HEK293 (cell line): ENCODE results near the gene TTF2.

ENCODE experiments used
- CTCF ChIA-PET: fragments of 350-600 bp; formaldehyde crosslinking; extraction: SDS; loops from one replicate; lab custom pipeline; 2021; ENCODE audit warnings: antibody characterized with exemption; lab: Yijun Ruan, JAX
- POLR2A ChIA-PET: fragments of 300-600 bp; formaldehyde crosslinking; extraction: SDS; loops from one replicate; lab custom pipeline; 2020; ENCODE audit warnings: antibody characterized with exemption, inconsistent platforms; lab: Yijun Ruan, JAX
- H3K27ac ChIP-seq: fragments of 200-500 bp; sonication (Bioruptor generic); 2 replicates; pipeline ENCODE4 v1.5.1; 2014; ENCODE audit warnings: low read depth, low read length, control low read depth, inconsistent platforms; ENCODE audit errors: extremely low read depth
- H3K36me3 ChIP-seq, 2 experiments: fragments of 200-500 bp in 1 of 2; sonication (Bioruptor generic) in 1 of 2; 1 replicate in 1 of 2; 2 replicates in 1 of 2; pipeline ENCODE4 v1.5.1; 2014 to 2017; ENCODE audit warnings: inconsistent platforms in 2 of 2, low read length in 2 of 2; ENCODE audit not compliant: control insufficient read depth in 2 of 2, insufficient read depth in 1 of 2
- H3K4me1 ChIP-seq: fragments of 200-500 bp; sonication (Bioruptor generic); 2 replicates; pipeline ENCODE4 v1.5.1; 2014; ENCODE audit warnings: mild to moderate bottlenecking, low read length, inconsistent platforms; ENCODE audit not compliant: control insufficient read depth, insufficient read depth
- H3K4me3 ChIP-seq: 2 replicates; pipeline ENCODE4 v1.5.1; 2011; ENCODE audit warnings: low read depth, mild to moderate bottlenecking, control low read depth, low read length, moderate library complexity
- H3K9me3 ChIP-seq: fragments of 200-500 bp; sonication (Bioruptor generic); 2 replicates; pipeline ENCODE4 v1.5.1; 2014; ENCODE audit warnings: low read depth, low read length, inconsistent platforms; ENCODE audit not compliant: control insufficient read depth, insufficient read depth
- GLIS1 ChIP-seq: fragments of 450-650 bp; formaldehyde crosslinking; IDR thresholded peaks from 2 replicates; pipeline ENCODE4 v1.5.1; 2016; ENCODE audit warnings: missing biosample characterization, missing genetic modification characterization
- KLF1 ChIP-seq: fragments of 450-650 bp; formaldehyde crosslinking; IDR thresholded peaks from 2 replicates; pipeline ENCODE4 v1.5.1; 2016; ENCODE audit warnings: missing biosample characterization, missing genetic modification characterization
- KLF16 ChIP-seq: fragments of 450-650 bp; formaldehyde crosslinking; IDR thresholded peaks from 2 replicates; pipeline ENCODE4 v1.5.1; 2017; ENCODE audit warnings: missing biosample characterization, missing genetic modification characterization
- MZF1 ChIP-seq: fragments of 450-650 bp; formaldehyde crosslinking; IDR thresholded peaks from 2 replicates; pipeline ENCODE4 v1.5.1; 2017; ENCODE audit warnings: missing biosample characterization, missing genetic modification characterization, borderline replicate concordance
- SETDB1 ChIP-seq: IDR thresholded peaks from one replicate; pipeline ENCODE4 v1.6.1; 2017; ENCODE audit warnings: mild to moderate bottlenecking, low read length, moderate library complexity, mixed read lengths; ENCODE audit not compliant: insufficient read length
- ZBTB17 ChIP-seq: fragments of 450-650 bp; formaldehyde crosslinking; IDR thresholded peaks from 2 replicates; pipeline ENCODE4 v1.5.1; 2016; ENCODE audit warnings: missing biosample characterization, missing genetic modification characterization
- ZNF112 ChIP-seq: fragments of 450-650 bp; formaldehyde crosslinking; IDR thresholded peaks from 2 replicates; pipeline ENCODE4 v1.5.0; 2017; ENCODE audit warnings: missing biosample characterization, missing genetic modification characterization
- ZNF121 ChIP-seq: fragments of 450-650 bp; formaldehyde crosslinking; IDR thresholded peaks from 2 replicates; pipeline ENCODE4 v1.5.1; 2016; ENCODE audit warnings: missing biosample characterization, missing genetic modification characterization
- ZNF175 ChIP-seq: fragments of 450-650 bp; formaldehyde crosslinking; IDR thresholded peaks from 2 replicates; pipeline ENCODE4 v1.5.1; 2016; ENCODE audit warnings: missing biosample characterization, missing genetic modification characterization
- ZNF184 ChIP-seq: fragments of 450-650 bp; IDR thresholded peaks from 2 replicates; pipeline ENCODE4 v1.5.1; 2018; ENCODE audit warnings: missing biosample characterization, mild to moderate bottlenecking, missing genetic modification characterization
- ZNF202 ChIP-seq: fragments of 450-650 bp; formaldehyde crosslinking; IDR thresholded peaks from 2 replicates; pipeline ENCODE4 v1.5.1; 2016; ENCODE audit warnings: missing biosample characterization, missing genetic modification characterization, borderline replicate concordance
- ZNF311 ChIP-seq: fragments of 450-650 bp; formaldehyde crosslinking; IDR thresholded peaks from 2 replicates; pipeline ENCODE4 v1.5.1; 2017; ENCODE audit warnings: missing biosample characterization, missing genetic modification characterization, borderline replicate concordance
- ZNF335 ChIP-seq: fragments of 450-650 bp; formaldehyde crosslinking; conservative IDR thresholded peaks from 2 replicates; pipeline ENCODE4 v1.5.1; 2016; ENCODE audit warnings: missing biosample characterization, missing genetic modification characterization
- ZNF366 ChIP-seq: fragments of 450-650 bp; formaldehyde crosslinking; conservative IDR thresholded peaks from 2 replicates; pipeline ENCODE4 v1.5.1; 2016; ENCODE audit warnings: missing biosample characterization, missing genetic modification characterization
- ZNF394 ChIP-seq: fragments of 450-650 bp; formaldehyde crosslinking; IDR thresholded peaks from 2 replicates; pipeline ENCODE4 v1.5.1; 2016; ENCODE audit warnings: missing biosample characterization, missing genetic modification characterization, mild to moderate bottlenecking, moderate library complexity, borderline replicate concordance
- ZNF48 ChIP-seq: fragments of 450-650 bp; formaldehyde crosslinking; IDR thresholded peaks from 2 replicates; pipeline ENCODE4 v1.5.1; 2016; ENCODE audit warnings: missing biosample characterization, missing genetic modification characterization
- ZNF514 ChIP-seq: fragments of 450-650 bp; formaldehyde crosslinking; IDR thresholded peaks from 2 replicates; pipeline ENCODE4 v1.5.1; 2016; ENCODE audit warnings: missing biosample characterization, missing genetic modification characterization
- ZNF521 ChIP-seq: fragments of 450-650 bp; formaldehyde crosslinking; IDR thresholded peaks from 2 replicates; pipeline ENCODE4 v1.5.1; 2017; ENCODE audit warnings: missing biosample characterization, mild to moderate bottlenecking, missing genetic modification characterization
- ZNF549 ChIP-seq: fragments of 450-650 bp; IDR thresholded peaks from 2 replicates; pipeline ENCODE4 v1.5.1; 2018; ENCODE audit warnings: missing biosample characterization, missing genetic modification characterization, mild to moderate bottlenecking, inconsistent platforms, moderate library complexity
- ZNF555 ChIP-seq: fragments of 450-650 bp; formaldehyde crosslinking; conservative IDR thresholded peaks from 2 replicates; pipeline ENCODE4 v1.5.1; 2017; ENCODE audit warnings: missing biosample characterization, mild to moderate bottlenecking, missing genetic modification characterization, inconsistent platforms
- ZNF596 ChIP-seq: fragments of 450-650 bp; IDR thresholded peaks from 2 replicates; pipeline ENCODE4 v1.5.0; 2018; ENCODE audit warnings: missing biosample characterization, mild to moderate bottlenecking, missing genetic modification characterization, moderate library complexity
- ZNF600 ChIP-seq: fragments of 450-650 bp; formaldehyde crosslinking; IDR thresholded peaks from 2 replicates; pipeline ENCODE4 v1.5.1; 2016; ENCODE audit warnings: missing biosample characterization, missing genetic modification characterization
- ZNF747 ChIP-seq: fragments of 450-650 bp; formaldehyde crosslinking; IDR thresholded peaks from 2 replicates; pipeline ENCODE4 v1.5.1; 2016; ENCODE audit warnings: missing biosample characterization, missing genetic modification characterization
- ZNF776 ChIP-seq: fragments of 450-650 bp; formaldehyde crosslinking; IDR thresholded peaks from 2 replicates; pipeline ENCODE4 v1.5.0; 2017; ENCODE audit warnings: missing biosample characterization, missing genetic modification characterization, borderline replicate concordance
- ZXDB ChIP-seq: fragments of 450-650 bp; formaldehyde crosslinking; IDR thresholded peaks from 2 replicates; pipeline ENCODE4 v1.5.1; 2016; ENCODE audit warnings: missing biosample characterization, missing genetic modification characterization
- TF ChIP-seq, protein P1 (sequence below): fragments of 450-650 bp; formaldehyde crosslinking; IDR thresholded peaks from 2 replicates; pipeline ENCODE4 v1.5.1; 2016; ENCODE audit warnings: missing biosample characterization, missing genetic modification characterization, borderline replicate concordance
- TF ChIP-seq, protein P2 (sequence below): fragments of 450-650 bp; formaldehyde crosslinking; IDR thresholded peaks from 2 replicates; pipeline ENCODE4 v1.5.1; 2016; ENCODE audit warnings: missing biosample characterization, missing genetic modification characterization

The TTF2 gene

DNA sequence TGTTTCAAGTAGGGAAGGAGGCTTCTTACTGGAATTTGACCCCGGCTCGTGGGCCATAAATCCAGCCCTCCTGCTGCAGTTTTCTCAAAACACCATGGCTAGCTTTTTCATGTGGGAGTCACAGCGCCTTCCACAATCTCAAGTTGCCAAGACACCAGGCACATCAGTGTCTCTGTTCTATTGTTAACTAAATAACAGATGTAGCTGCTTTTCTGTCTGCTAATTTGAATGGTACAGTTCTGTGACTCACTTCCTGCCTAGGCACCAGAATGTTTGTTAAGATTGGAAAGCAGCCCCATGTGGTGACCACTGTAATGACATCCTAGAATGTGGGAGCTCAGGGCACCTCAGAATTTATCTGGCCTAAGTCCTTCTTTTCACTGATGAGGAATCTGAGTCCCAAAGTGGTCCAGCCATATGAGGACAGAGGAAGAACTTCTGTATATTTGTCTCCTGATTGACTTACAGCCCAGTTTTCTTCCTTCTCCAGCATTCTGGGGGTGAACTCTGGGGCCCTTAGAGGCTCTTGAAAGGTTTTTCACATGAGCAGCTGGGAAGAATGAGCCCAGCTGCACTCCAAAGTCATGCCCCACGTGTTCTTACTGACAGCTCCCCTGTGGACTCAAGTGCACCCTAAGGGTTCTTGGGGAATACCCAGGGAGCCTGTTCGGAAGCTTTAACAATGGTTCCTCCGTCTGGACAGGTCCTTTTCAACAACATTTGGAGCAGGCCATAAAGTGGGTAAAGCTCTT lies 33.9 kb downstream of the TTF2 start (continued):
- TF ChIP-seq ZNF549 (tag by site-specific recombination) (no peak), ZNF600 (tag by site-specific recombination) (no peak), GLIS1 (tag by site-specific recombination) (0 out of 2 replicates have a peak, but pooled peaks have one; percentile 14)

- Histone ChIP-seq H3K4me3 (no peak overlapping the region), H3K27ac (no peak overlapping the region), H3K4me1 (no peaks in the 10 kb centered on the region), H3K36me3 (peaks cover 31 to 98% of the 10 kb centered on the region in 2 experiments; a peak in 2 of 3 replicates), H3K9me3 (no peaks in the 10 kb centered on the region)
- CTCF ChIA-PET = interaction anchor here (0.7 to 4.1 kb wide), 2 partner anchors 190 to 297 kb away, joined by 3 to 17 read pairs; no protein-coding TSS in a partner anchor
- TF ChIP-seq ZNF335 (no peak), ZNF596 (tag by site-specific recombination) (no peak), ZNF311 (tag by site-specific recombination) (no peak), ZNF112 (no peak), ZNF366 (tag by site-specific recombination) (no peak), SETDB1 (no peak), ZNF776 (tag by site-specific recombination) (no peak), ZNF514 (tag by site-specific recombination) (no peak), ZNF175 (tag by site-specific recombination) (no peak), ZNF121 (tag by site-specific recombination) (no peak), ZNF184 (tag by site-specific recombination) (no peak), KLF16 (no peak), ZNF48 (tag by site-specific recombination) (no peak), ZNF202 (tag by site-specific recombination) (no peak), KLF1 (no peak), ZBTB17 (tag by site-specific recombination) (peak; percentile 37), ZXDB (no peak), ZNF394 (tag by site-specific recombination) (0 out of 2 replicates have a peak, but pooled peaks have one; percentile 13), ZNF521 (tag by site-specific recombination) (no peak), ZNF555 (no peak), MZF1 (no peak), ZNF747 (no peak)
- TF ChIP-seq, protein P1, sequence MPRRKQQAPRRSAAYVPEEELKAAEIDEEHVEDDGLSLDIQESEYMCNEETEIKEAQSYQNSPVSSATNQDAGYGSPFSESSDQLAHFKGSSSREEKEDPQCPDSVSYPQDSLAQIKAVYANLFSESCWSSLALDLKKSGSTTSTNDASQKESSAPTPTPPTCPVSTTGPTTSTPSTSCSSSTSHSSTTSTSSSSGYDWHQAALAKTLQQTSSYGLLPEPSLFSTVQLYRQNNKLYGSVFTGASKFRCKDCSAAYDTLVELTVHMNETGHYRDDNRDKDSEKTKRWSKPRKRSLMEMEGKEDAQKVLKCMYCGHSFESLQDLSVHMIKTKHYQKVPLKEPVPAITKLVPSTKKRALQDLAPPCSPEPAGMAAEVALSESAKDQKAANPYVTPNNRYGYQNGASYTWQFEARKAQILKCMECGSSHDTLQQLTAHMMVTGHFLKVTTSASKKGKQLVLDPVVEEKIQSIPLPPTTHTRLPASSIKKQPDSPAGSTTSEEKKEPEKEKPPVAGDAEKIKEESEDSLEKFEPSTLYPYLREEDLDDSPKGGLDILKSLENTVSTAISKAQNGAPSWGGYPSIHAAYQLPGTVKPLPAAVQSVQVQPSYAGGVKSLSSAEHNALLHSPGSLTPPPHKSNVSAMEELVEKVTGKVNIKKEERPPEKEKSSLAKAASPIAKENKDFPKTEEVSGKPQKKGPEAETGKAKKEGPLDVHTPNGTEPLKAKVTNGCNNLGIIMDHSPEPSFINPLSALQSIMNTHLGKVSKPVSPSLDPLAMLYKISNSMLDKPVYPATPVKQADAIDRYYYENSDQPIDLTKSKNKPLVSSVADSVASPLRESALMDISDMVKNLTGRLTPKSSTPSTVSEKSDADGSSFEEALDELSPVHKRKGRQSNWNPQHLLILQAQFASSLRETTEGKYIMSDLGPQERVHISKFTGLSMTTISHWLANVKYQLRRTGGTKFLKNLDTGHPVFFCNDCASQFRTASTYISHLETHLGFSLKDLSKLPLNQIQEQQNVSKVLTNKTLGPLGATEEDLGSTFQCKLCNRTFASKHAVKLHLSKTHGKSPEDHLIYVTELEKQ = no peak
- TF ChIP-seq, protein P2, sequence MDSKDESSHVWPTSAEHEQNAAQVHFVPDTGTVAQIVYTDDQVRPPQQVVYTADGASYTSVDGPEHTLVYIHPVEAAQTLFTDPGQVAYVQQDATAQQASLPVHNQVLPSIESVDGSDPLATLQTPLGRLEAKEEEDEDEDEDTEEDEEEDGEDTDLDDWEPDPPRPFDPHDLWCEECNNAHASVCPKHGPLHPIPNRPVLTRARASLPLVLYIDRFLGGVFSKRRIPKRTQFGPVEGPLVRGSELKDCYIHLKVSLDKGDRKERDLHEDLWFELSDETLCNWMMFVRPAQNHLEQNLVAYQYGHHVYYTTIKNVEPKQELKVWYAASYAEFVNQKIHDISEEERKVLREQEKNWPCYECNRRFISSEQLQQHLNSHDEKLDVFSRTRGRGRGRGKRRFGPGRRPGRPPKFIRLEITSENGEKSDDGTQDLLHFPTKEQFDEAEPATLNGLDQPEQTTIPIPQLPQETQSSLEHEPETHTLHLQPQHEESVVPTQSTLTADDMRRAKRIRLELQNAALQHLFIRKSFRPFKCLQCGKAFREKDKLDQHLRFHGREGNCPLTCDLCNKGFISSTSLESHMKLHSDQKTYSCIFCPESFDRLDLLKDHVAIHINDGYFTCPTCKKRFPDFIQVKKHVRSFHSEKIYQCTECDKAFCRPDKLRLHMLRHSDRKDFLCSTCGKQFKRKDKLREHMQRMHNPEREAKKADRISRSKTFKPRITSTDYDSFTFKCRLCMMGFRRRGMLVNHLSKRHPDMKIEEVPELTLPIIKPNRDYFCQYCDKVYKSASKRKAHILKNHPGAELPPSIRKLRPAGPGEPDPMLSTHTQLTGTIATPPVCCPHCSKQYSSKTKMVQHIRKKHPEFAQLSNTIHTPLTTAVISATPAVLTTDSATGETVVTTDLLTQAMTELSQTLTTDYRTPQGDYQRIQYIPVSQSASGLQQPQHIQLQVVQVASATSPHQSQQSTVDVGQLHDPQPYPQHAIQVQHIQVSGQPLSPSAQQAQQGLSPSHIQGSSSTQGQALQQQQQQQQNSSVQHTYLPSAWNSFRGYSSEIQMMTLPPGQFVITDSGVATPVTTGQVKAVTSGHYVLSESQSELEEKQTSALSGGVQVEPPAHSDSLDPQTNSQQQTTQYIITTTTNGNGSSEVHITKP (tag by site-specific recombination) = 0 out of 2 replicates have a peak, but pooled peaks have one; percentile 19
- POLR2A ChIA-PET = interaction anchor here (1.2 kb wide), 1 partner anchor 35 kb away, joined by 3 read pairs; the partner anchor contains the start of gene TTF2
These were observed 34.9 kb downstream of the TTF2 start for GRCh38 chr1:117094841-117095604.
